ENCODE results near the gene TAF1B.
"Not testable (repeated sequence)": the region's sequence is repeated elsewhere in the genome, so short reads cannot be mapped to it uniquely, and the experiment has no call there.

TAF1B gene

GRCh38 chr2:9846554-9846953 is 3.3 kb downstream of the TAF1B start:
- Histone ChIP-seq H3K36me3 (ENCODE audit: control insufficient read depth in 1 of 2, insufficient read depth in 2 of 2, low read length in 2 of 2) (peaks cover 10 to 17% of the 10 kb centered on the region in 2 donors), H3K27ac (ENCODE audit: low read depth, low read length) (no peak overlapping the region), H3K9me3 (ENCODE audit: control insufficient read depth in 1 of 2, low read length in 2 of 2) (no peaks in the 10 kb centered on the region), H3K9ac (ENCODE audit: low read depth in 1 of 2, low read length in 2 of 2) (no peak overlapping the region), H3K27me3 (ENCODE audit: control insufficient read depth in 1 of 2, insufficient read depth in 2 of 2, low read length in 2 of 2) (no peaks in the 10 kb centered on the region), H3K4me3 (ENCODE audit: low read depth in 1 of 2, low read length in 2 of 2) (no peak overlapping the region), H3K4me1 (ENCODE audit: control insufficient read depth in 1 of 2, insufficient read depth in 2 of 2, low read length in 2 of 2) (peaks cover 9 to 20% of the 10 kb centered on the region in 2 donors)

GRCh38 chr2:9847140-9847539 is 3.9 kb downstream of the TAF1B start:
- H3K27ac ChIP-seq (ENCODE audit: low read depth, low read length): no peak overlapping the region
- no peaks in the 10 kb centered on the region for H3K27me3 ChIP-seq (ENCODE audit: control insufficient read depth in 1 of 2, insufficient read depth in 2 of 2, low read length in 2 of 2)
- H3K36me3 ChIP-seq (ENCODE audit: control insufficient read depth in 1 of 2, insufficient read depth in 2 of 2, low read length in 2 of 2): peaks cover 15 to 23% of the 10 kb centered on the region in 2 donors

GRCh38 chr2:9852881-9853280 is 9.6 kb downstream of the TAF1B start:
- H3K36me3 ChIP-seq (ENCODE audit: control insufficient read depth in 1 of 2, insufficient read depth in 2 of 2, low read length in 2 of 2): peaks cover 36 to 59% of the 10 kb centered on the region in 2 donors
- no peaks in the 10 kb centered on the region for H3K4me1 ChIP-seq (ENCODE audit: control insufficient read depth in 1 of 2, insufficient read depth in 2 of 2, low read length in 2 of 2)
- no peaks in the 10 kb centered on the region for H3K27me3 ChIP-seq (ENCODE audit: control insufficient read depth in 1 of 2, insufficient read depth in 2 of 2, low read length in 2 of 2)
- H3K9me3 ChIP-seq (ENCODE audit: control insufficient read depth in 1 of 2, low read length in 2 of 2): peaks cover 0 to 8% of the 10 kb centered on the region in 2 donors
- no peak overlapping the region for H3K4me3 ChIP-seq (ENCODE audit: low read depth in 1 of 2, low read length in 2 of 2)
- no peak overlapping the region for H3K27ac ChIP-seq (ENCODE audit: low read depth, low read length)
- H3K9ac ChIP-seq (ENCODE audit: low read depth in 1 of 2, low read length in 2 of 2): no peak overlapping the region

More at GRCh38 chr2:9847140-9847539, 3.9 kb downstream of the TAF1B start:
- no peaks in the 10 kb centered on the region for H3K9me3 ChIP-seq (ENCODE audit: control insufficient read depth in 1 of 2, low read length in 2 of 2)
- H3K9ac ChIP-seq (ENCODE audit: low read depth in 1 of 2, low read length in 2 of 2): no peak overlapping the region
- H3K4me3 ChIP-seq (ENCODE audit: low read depth in 1 of 2, low read length in 2 of 2): no peak overlapping the region
- H3K4me1 ChIP-seq (ENCODE audit: control insufficient read depth in 1 of 2, insufficient read depth in 2 of 2, low read length in 2 of 2): peaks cover 9 to 20% of the 10 kb centered on the region in 2 donors

GRCh38 chr2:9857814-9858729 is 14.8 kb downstream of the TAF1B start:
- Histone ChIP-seq H3K36me3 (ENCODE audit: control insufficient read depth in 1 of 2, insufficient read depth in 2 of 2, low read length in 2 of 2) (peaks cover 17 to 39% of the 10 kb centered on the region in 2 donors), H3K9me3 (ENCODE audit: control insufficient read depth in 1 of 2, low read length in 2 of 2) (peaks cover 8 to 17% of the 10 kb centered on the region in 2 donors), H3K27me3 (ENCODE audit: control insufficient read depth in 1 of 2, insufficient read depth in 2 of 2, low read length in 2 of 2) (no peaks in the 10 kb centered on the region), H3K27ac (ENCODE audit: low read depth, low read length) (no peak overlapping the region), H3K9ac (ENCODE audit: low read depth in 1 of 2, low read length in 2 of 2) (no peak overlapping the region), H3K4me3 (ENCODE audit: low read depth in 1 of 2, low read length in 2 of 2) (no peak overlapping the region), H3K4me1 (ENCODE audit: control insufficient read depth in 1 of 2, insufficient read depth in 2 of 2, low read length in 2 of 2) (no peaks in the 10 kb centered on the region)

- H3K9me3 ChIP-seq (ENCODE audit: control insufficient read depth in 1 of 2, low read length in 2 of 2): peaks cover 8 to 17% of the 10 kb centered on the region in 2 donors
- peaks cover 14 to 32% of the 10 kb centered on the region in 2 donors for H3K36me3 ChIP-seq (ENCODE audit: control insufficient read depth in 1 of 2, insufficient read depth in 2 of 2, low read length in 2 of 2)
- no peaks in the 10 kb centered on the region for H3K4me1 ChIP-seq (ENCODE audit: control insufficient read depth in 1 of 2, insufficient read depth in 2 of 2, low read length in 2 of 2)
- no peak overlapping the region for H3K4me3 ChIP-seq (ENCODE audit: low read depth in 1 of 2, low read length in 2 of 2)
- no peaks in the 10 kb centered on the region for H3K27me3 ChIP-seq (ENCODE audit: control insufficient read depth in 1 of 2, insufficient read depth in 2 of 2, low read length in 2 of 2)
- no peak overlapping the region for H3K9ac ChIP-seq (ENCODE audit: low read depth in 1 of 2, low read length in 2 of 2)
- H3K27ac ChIP-seq (ENCODE audit: low read depth, low read length): no peak overlapping the region
These were observed 15.4 kb downstream of the TAF1B start for GRCh38 chr2:9858730-9859068.

GRCh38 chr2:9860922-9861580 is 17.8 kb downstream of the TAF1B start:
- H3K27me3 ChIP-seq (ENCODE audit: control insufficient read depth in 1 of 2, insufficient read depth in 2 of 2, low read length in 2 of 2); H3K4me3 ChIP-seq (ENCODE audit: low read depth in 1 of 2, low read length in 2 of 2); H3K9ac ChIP-seq (ENCODE audit: low read depth in 1 of 2, low read length in 2 of 2); H3K27ac ChIP-seq (ENCODE audit: low read depth, low read length); H3K4me1 ChIP-seq (ENCODE audit: control insufficient read depth in 1 of 2, insufficient read depth in 2 of 2, low read length in 2 of 2): not testable (repeated sequence)
- H3K36me3 ChIP-seq (ENCODE audit: control insufficient read depth in 1 of 2, insufficient read depth in 2 of 2, low read length in 2 of 2): peaks cover 6 to 19% of the 10 kb centered on the region in 2 donors
- peaks cover 8 to 17% of the 10 kb centered on the region in 2 donors for H3K9me3 ChIP-seq (ENCODE audit: control insufficient read depth in 1 of 2, low read length in 2 of 2)

GRCh38 chr2:9867881-9868280 is 24.6 kb downstream of the TAF1B start:
- Histone ChIP-seq H3K36me3 (ENCODE audit: control insufficient read depth in 1 of 2, insufficient read depth in 2 of 2, low read length in 2 of 2) (no peaks in the 10 kb centered on the region), H3K4me1 (ENCODE audit: control insufficient read depth in 1 of 2, insufficient read depth in 2 of 2, low read length in 2 of 2) (no peaks in the 10 kb centered on the region), H3K27me3 (ENCODE audit: control insufficient read depth in 1 of 2, insufficient read depth in 2 of 2, low read length in 2 of 2) (no peaks in the 10 kb centered on the region), H3K4me3 (ENCODE audit: low read depth in 1 of 2, low read length in 2 of 2) (no peak overlapping the region), H3K27ac (ENCODE audit: low read depth, low read length) (no peak overlapping the region), H3K9me3 (ENCODE audit: control insufficient read depth in 1 of 2, low read length in 2 of 2) (no peaks in the 10 kb centered on the region), H3K9ac (ENCODE audit: low read depth in 1 of 2, low read length in 2 of 2) (no peak overlapping the region)

- Histone ChIP-seq H3K4me1 (ENCODE audit: control insufficient read depth in 1 of 2, insufficient read depth in 2 of 2, low read length in 2 of 2) (no peaks in the 10 kb centered on the region), H3K9me3 (ENCODE audit: control insufficient read depth in 1 of 2, low read length in 2 of 2) (no peaks in the 10 kb centered on the region), H3K27ac (ENCODE audit: low read depth, low read length) (no peak overlapping the region), H3K36me3 (ENCODE audit: control insufficient read depth in 1 of 2, insufficient read depth in 2 of 2, low read length in 2 of 2) (peaks cover 7 to 11% of the 10 kb centered on the region in 2 donors), H3K27me3 (ENCODE audit: control insufficient read depth in 1 of 2, insufficient read depth in 2 of 2, low read length in 2 of 2) (no peaks in the 10 kb centered on the region), H3K4me3 (ENCODE audit: low read depth in 1 of 2, low read length in 2 of 2) (no peak overlapping the region), H3K9ac (ENCODE audit: low read depth in 1 of 2, low read length in 2 of 2) (no peak overlapping the region)
These were observed 30.1 kb downstream of the TAF1B start for GRCh38 chr2:9873337-9873736.

- no peak overlapping the region for H3K9ac ChIP-seq (ENCODE audit: low read depth in 1 of 2, low read length in 2 of 2)
- H3K36me3 ChIP-seq (ENCODE audit: control insufficient read depth in 1 of 2, insufficient read depth in 2 of 2, low read length in 2 of 2): peaks cover 7 to 31% of the 10 kb centered on the region in 2 donors
- no peak overlapping the region for H3K4me3 ChIP-seq (ENCODE audit: low read depth in 1 of 2, low read length in 2 of 2)
- no peak overlapping the region for H3K27ac ChIP-seq (ENCODE audit: low read depth, low read length)
- no peaks in the 10 kb centered on the region for H3K27me3 ChIP-seq (ENCODE audit: control insufficient read depth in 1 of 2, insufficient read depth in 2 of 2, low read length in 2 of 2)
- no peaks in the 10 kb centered on the region for H3K4me1 ChIP-seq (ENCODE audit: control insufficient read depth in 1 of 2, insufficient read depth in 2 of 2, low read length in 2 of 2)
- no peaks in the 10 kb centered on the region for H3K9me3 ChIP-seq (ENCODE audit: control insufficient read depth in 1 of 2, low read length in 2 of 2)
These were observed 33.8 kb downstream of the TAF1B start for GRCh38 chr2:9877026-9877425.

- H3K4me1 ChIP-seq (ENCODE audit: control insufficient read depth in 1 of 2, insufficient read depth in 2 of 2, low read length in 2 of 2): no peaks in the 10 kb centered on the region
- H3K27me3 ChIP-seq (ENCODE audit: control insufficient read depth in 1 of 2, insufficient read depth in 2 of 2, low read length in 2 of 2): no peaks in the 10 kb centered on the region
- no peak overlapping the region for H3K27ac ChIP-seq (ENCODE audit: low read depth, low read length)
- H3K9ac ChIP-seq (ENCODE audit: low read depth in 1 of 2, low read length in 2 of 2): no peak overlapping the region
- H3K9me3 ChIP-seq (ENCODE audit: control insufficient read depth in 1 of 2, low read length in 2 of 2): no peaks in the 10 kb centered on the region
- no peak overlapping the region for H3K4me3 ChIP-seq (ENCODE audit: low read depth in 1 of 2, low read length in 2 of 2)
- peaks cover 7 to 32% of the 10 kb centered on the region in 2 donors for H3K36me3 ChIP-seq (ENCODE audit: control insufficient read depth in 1 of 2, insufficient read depth in 2 of 2, low read length in 2 of 2)
These were observed 34.5 kb downstream of the TAF1B start for GRCh38 chr2:9877726-9878125.

All from duodenal mucosa (tissue), 2 donors.